Activated naive CD4-positive, alpha-beta T cell treated with anti-CD3 and anti-CD28 coated beads, Interleukin-2, amount 50 U/mL, for 72 hours (primary cell): ENCODE results near the gene KRT33B. TPM values are rescaled to one million over a fixed set of nuclear protein-coding genes. Genes with fewer than 3 reads are reported as not detected.
"Not testable (repeated sequence)": the region's sequence is repeated elsewhere in the genome, so short reads cannot be mapped to it uniquely, and the experiment has no call there.

Experiments used
- ATAC-seq, 2 donors: fragments of 150-1000 bp; cut with Tn5 transposase; 2 replicates each; pipeline ENCODE4 v1.10.0; 2021; ENCODE audit warnings: mild to moderate bottlenecking in 2 of 2, moderate library complexity in 2 of 2
- DNase-seq, 2 donors: peaks; one replicate each; pipeline ENCODE4 v3.0.0; 2021 to 2022; ENCODE audit warnings: low spot score in 2 of 2
- H3K27ac Mint-ChIP-seq, 2 donors: one replicate each; pipeline ENCODE4 v1.8.0; 2022; ENCODE audit warnings: mild to moderate bottlenecking in 2 of 2, mixed read lengths in 2 of 2
- H3K36me3 Mint-ChIP-seq, 2 donors: one replicate each; pipeline ENCODE4 v1.8.0; 2022; ENCODE audit warnings: mixed read lengths in 2 of 2
- H3K9me3 Mint-ChIP-seq, 2 donors: one replicate each; pipeline ENCODE4 v1.8.0; 2022; ENCODE audit warnings: mixed read lengths in 2 of 2
- total RNA-seq, 2 donors: library from RNA; stranded (reverse); gene quantifications; one replicate each; pipeline ENCODE4 v1.2.3, GENCODE V29; 2022

The KRT33B gene
- total RNA-seq, 2 donors from 2014 or later, result not detected

DNA sequence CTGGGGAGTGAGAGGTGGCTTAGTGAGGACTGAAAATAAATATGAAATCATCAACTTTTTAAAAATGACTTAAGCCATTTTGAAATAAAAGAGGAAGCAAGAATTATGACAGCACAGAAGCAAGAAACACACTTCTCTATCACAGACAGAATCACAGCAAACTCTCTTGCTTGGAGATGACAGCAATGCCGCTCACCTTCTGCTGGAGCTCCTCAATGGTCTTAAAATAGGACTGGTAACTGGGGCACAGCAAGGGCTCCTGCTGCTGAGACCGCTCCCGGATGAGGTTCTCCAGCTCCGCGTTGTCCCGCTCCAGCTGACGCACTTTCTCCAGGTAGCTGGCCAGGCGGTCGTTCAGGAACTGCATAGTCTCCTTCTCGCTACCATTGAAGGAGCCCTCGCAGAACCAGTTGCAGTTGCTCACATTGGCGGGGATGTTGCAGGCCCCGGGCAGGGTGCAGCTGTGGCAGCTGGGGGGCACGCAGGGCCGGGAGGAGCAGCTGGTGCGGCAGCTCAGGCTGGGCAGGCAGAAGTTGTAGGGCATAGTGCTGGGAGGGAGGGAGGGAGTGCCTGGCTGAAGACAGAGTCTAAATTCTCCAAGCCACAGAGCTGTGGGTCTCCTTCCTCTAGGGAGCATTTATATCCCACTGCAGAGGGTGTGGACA, 27.5 kb upstream of the KRT33B start, which contains the start of gene KRT31:
Gene KRT31, minus strand, starts transcription at position 613 of the 665 bp plus-strand sequence. Its CDS starts 69 bp downstream, at position 544.
- no peaks in the 10 kb centered on the region for H3K9me3 Mint-ChIP-seq

GRCh38 chr17:41396340-41396739, 26.7 kb upstream of the KRT33B start:
- no peak for DNase-seq
- Mint-ChIP-seq H3K36me3 (no peaks in the 10 kb centered on the region), H3K27ac (no peak overlapping the region), H3K9me3 (no peaks in the 10 kb centered on the region)
- no peak for ATAC-seq

More for the DNA sequence above, 27.5 kb upstream of the KRT33B start, which contains the start of gene KRT31:
- no peak for DNase-seq
- H3K36me3 Mint-ChIP-seq, result peaks cover 0 to under 1% of the 10 kb centered on the region in 2 donors
- no peak within 1 kb of the TSS for H3K27ac Mint-ChIP-seq
- no peak for ATAC-seq

DNA sequence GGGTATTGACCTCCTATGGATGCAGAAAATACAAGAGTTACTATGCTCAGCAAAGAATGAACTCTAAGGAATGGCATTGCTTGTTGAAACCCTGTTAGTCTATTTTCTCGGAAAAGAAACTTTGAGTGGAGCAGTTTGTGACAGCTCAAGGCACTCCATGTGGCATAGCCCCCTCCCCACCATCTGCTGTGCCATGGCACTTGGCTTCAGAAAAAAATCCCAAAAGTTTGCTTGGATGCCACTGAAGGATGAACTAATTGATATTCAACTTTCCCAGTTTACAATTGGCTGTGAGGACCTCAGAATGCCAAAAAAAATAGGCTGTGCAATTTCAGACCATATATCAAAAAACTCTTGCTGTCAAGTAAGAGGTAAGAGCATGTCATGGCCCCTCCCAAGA, 26.0 kb upstream of the KRT33B start:
- Mint-ChIP-seq H3K9me3 (no peaks in the 10 kb centered on the region), H3K27ac (no peak overlapping the region), H3K36me3 (no peaks in the 10 kb centered on the region)
- ATAC-seq, result no peak
- DNase-seq, result no peak

GRCh38 chr17:41395044-41395443, 25.4 kb upstream of the KRT33B start:
- not testable (repeated sequence) for DNase-seq, ATAC-seq, H3K36me3 Mint-ChIP-seq, H3K27ac Mint-ChIP-seq, H3K9me3 Mint-ChIP-seq

GRCh38 chr17:41394254-41394996, 24.8 kb upstream of the KRT33B start:
- H3K27ac Mint-ChIP-seq, result no peak overlapping the region
- H3K9me3 Mint-ChIP-seq, result no peaks in the 10 kb centered on the region
- H3K36me3 Mint-ChIP-seq, result no peaks in the 10 kb centered on the region
- no peak for ATAC-seq
- no peak for DNase-seq

DNA sequence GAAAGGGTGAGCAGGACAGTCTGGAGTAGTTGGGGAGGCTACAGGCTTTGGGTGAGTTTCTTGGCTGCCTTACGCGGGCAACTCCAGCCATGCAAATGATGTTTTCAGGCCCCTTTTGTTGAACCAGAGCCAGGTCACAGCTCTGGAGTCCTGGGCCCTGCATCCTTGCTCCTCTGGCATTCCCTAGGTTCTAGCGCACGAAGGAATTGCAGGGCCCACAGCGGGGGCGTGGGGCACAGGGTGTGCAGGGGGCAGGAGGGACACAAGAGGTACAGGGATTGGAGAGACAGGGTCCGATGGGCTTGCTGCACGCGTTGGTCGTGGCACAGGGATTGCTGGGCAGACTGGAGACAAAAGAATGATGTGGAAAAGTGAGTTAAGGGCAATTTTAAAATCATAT, 24.2 kb upstream of the KRT33B start:
- no peak for DNase-seq
- no peak overlapping the region for H3K27ac Mint-ChIP-seq
- H3K36me3 Mint-ChIP-seq, result no peaks in the 10 kb centered on the region
- no peaks in the 10 kb centered on the region for H3K9me3 Mint-ChIP-seq
- ATAC-seq, result no peak

DNA sequence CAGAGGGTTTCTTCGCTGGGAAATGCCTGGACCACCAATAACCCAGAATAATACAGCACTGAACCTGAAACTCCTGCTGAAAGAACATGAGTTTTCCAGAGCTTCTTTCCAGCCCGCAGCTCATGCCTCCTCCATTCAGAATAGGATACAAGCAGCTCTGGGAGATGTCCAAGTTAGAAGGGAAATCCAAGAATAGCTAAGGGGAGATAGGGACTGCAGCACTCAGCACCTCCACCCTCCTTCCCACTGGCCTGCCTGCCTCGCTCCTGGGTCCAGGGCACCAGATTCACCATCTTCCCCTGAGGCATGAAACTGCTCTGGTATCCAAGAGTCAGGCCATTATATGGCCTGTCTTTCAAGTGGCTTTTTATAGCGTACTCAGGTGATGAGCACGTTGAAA, 23.7 kb upstream of the KRT33B start:
- Mint-ChIP-seq H3K36me3 (no peaks in the 10 kb centered on the region), H3K27ac (no peak overlapping the region), H3K9me3 (peaks cover 0 to 4% of the 10 kb centered on the region in 2 donors)
- DNase-seq (no peak), ATAC-seq (no peak)

- DNase-seq, result no peak
- H3K9me3 Mint-ChIP-seq, result peaks cover 0 to 9% of the 10 kb centered on the region in 2 donors
- H3K36me3 Mint-ChIP-seq, result peaks cover 0 to 4% of the 10 kb centered on the region in 2 donors
- ATAC-seq, result no peak
- H3K27ac Mint-ChIP-seq, result no peak overlapping the region
These were observed 22.7 kb upstream of the KRT33B start for GRCh38 chr17:41392278-41392677.

- Mint-ChIP-seq H3K27ac (no peak overlapping the region), H3K9me3 (peaks cover 3 to 13% of the 10 kb centered on the region in 2 donors), H3K36me3 (peaks cover 3 to 10% of the 10 kb centered on the region in 2 donors)
- DNase-seq, result no peak
- ATAC-seq, result no peak
These were observed 21.9 kb upstream of the KRT33B start for GRCh38 chr17:41391535-41391934.

GRCh38 chr17:41390411-41390938, 20.9 kb upstream of the KRT33B start:
- DNase-seq (no peak), ATAC-seq (no peak)
- peaks cover 7 to 14% of the 10 kb centered on the region in 2 donors for H3K36me3 Mint-ChIP-seq
- no peak overlapping the region for H3K27ac Mint-ChIP-seq
- H3K9me3 Mint-ChIP-seq, result peaks cover 7 to 17% of the 10 kb centered on the region in 2 donors

- ATAC-seq (no peak), DNase-seq (no peak)
- Mint-ChIP-seq H3K27ac (no peak overlapping the region), H3K9me3 (peaks cover 7 to 17% of the 10 kb centered on the region in 2 donors), H3K36me3 (peaks cover 7 to 14% of the 10 kb centered on the region in 2 donors)
These were observed 18.1 kb upstream of the KRT33B start for GRCh38 chr17:41387670-41388069.

DNA sequence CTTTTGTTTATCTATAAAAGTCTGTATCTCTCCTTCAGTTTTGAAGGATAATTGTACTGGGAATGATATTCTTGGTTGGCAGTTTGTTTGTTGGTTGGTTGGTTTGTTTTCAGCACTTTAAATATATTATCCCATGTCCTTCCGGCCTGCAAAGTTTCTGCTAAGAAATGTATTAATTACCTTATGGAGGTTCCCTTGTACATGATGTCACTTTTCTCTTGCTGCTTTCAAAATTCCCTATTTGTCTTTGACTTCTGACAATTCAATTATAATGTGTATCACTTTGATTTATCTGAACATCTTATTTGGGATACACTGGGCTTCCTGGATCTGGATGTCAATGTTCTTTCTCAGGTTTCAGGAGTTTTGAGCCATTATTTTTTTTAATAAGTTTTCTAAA, 16.6 kb upstream of the KRT33B start:
- ATAC-seq, result no peak
- Mint-ChIP-seq H3K36me3 (peaks cover 7 to 14% of the 10 kb centered on the region in 2 donors), H3K27ac (no peak overlapping the region)

DNA sequence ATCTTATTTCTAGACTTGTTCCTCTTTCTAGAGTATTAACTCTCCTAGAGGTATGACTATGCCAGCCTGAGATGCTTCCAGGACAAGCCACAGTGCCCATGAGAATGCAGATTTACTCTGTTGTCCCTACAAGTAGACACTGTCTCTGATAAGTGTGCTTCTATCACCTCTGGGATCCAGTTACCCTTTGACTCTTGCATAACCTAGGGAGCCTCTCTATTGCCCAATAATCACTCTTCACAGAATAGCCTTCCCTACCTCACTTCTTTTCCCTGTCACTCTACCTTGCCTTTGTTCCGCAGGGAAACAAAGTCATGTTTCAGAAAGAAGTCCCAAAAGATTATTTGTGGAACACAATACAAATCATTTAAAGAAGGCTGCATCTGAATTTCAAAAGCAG, 14.1 kb upstream of the KRT33B start:
- no peak for DNase-seq
- ATAC-seq, result no peak
- Mint-ChIP-seq H3K9me3 (peaks cover 9 to 17% of the 10 kb centered on the region in 2 donors), H3K36me3 (peaks cover 7 to 14% of the 10 kb centered on the region in 2 donors), H3K27ac (no peak overlapping the region)

More for the DNA sequence above, 16.6 kb upstream of the KRT33B start:
- no peak for DNase-seq
- H3K9me3 Mint-ChIP-seq, result peaks cover 7 to 17% of the 10 kb centered on the region in 2 donors

DNA sequence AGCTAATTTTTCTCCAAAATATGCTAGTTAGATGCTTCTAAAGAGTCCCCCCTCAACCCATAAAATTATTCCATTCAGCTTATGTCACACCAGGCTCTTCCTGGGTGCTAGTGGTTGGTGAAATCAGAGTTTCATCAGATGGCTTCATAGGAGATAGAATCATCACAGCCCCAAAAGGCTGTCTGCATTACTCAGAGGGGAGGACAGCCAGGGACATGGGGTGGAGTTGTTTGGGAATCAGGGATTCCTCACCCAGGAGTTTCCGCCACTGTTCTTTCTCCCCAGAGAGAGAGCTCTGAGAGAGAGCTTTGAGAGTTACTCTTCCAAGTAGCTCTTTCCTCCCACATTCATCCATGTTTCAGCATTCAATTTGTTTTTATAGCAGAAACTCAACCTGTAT, 12.8 kb upstream of the KRT33B start:
- H3K36me3 Mint-ChIP-seq, result peaks cover 7 to 11% of the 10 kb centered on the region in 2 donors
- no peak for ATAC-seq
- DNase-seq, result no peak
- no peak overlapping the region for H3K27ac Mint-ChIP-seq
- H3K9me3 Mint-ChIP-seq, result peaks cover 9 to 12% of the 10 kb centered on the region in 2 donors

DNA sequence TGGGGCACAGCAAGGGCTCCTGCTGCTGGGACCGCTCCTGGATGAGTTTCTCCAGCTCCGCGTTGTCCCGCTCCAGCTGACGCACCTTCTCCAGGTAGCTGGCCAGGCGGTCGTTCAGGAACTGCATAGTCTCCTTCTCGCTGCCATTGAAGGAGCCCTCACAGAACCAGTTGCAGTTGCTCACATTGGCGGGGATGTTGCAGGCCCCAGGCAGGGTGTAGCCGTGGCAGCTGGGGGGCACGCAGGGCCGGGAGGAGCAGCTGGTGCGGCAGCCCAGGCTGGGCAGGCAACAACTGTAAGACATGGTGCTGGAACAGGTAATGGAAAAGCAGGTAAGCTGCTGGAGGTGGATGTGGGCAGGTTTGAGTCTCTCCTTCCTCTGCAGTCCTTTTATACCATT, 12.3 kb upstream of the KRT33B start, which contains the start of gene KRT34:
Gene KRT34, minus strand, starts transcription at position 364 of the 400 bp plus-strand sequence. Its CDS starts 60 bp downstream, at position 304.
- not testable (repeated sequence) for H3K27ac Mint-ChIP-seq, H3K36me3 Mint-ChIP-seq, ATAC-seq, DNase-seq
- peaks cover 7 to 12% of the 10 kb centered on the region in 2 donors for H3K9me3 Mint-ChIP-seq

- DNase-seq, H3K9me3 Mint-ChIP-seq, ATAC-seq, H3K27ac Mint-ChIP-seq, H3K36me3 Mint-ChIP-seq: not testable (repeated sequence)
These were observed 10.5 kb upstream of the KRT33B start for GRCh38 chr17:41380091-41380490.

DNA sequence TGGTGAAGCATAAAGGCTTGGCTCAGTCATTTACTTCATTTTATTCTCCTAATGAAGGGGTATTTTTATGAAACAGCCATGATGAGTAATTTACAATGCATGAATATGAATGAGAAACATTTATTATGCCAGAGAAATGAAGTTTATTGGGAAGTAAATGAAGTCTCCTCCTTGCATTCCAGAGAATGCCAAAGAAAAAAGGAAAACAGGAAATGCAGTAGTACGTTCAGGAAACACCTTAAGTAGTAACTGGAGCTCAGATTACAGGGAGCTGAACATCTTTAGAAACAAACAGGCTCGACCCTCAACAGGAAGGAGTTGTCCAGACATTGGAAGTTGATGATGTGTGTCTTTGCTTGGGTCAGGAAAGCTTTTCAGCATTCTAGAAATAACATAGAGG, 7.9 kb upstream of the KRT33B start:
- ATAC-seq (no peak), DNase-seq (no peak)
- Mint-ChIP-seq H3K36me3 (peaks cover 0 to 5% of the 10 kb centered on the region in 2 donors), H3K9me3 (peaks cover 12% of the 10 kb centered on the region in 2 donors), H3K27ac (no peak overlapping the region)
